Breast epithelium (tissue), 3 donors: Measurements from ENCODE around the gene CTH. TPM values are rescaled to one million over a fixed set of nuclear protein-coding genes. Genes with fewer than 3 reads are reported as not detected.

Source experiments
- total RNA-seq, 3 donors: library from RNA; depleted of rRNA; stranded (reverse); fragments of >200 nt; gene quantifications; one replicate each; pipeline ENCODE4 v1.1.0, GENCODE V29; 2016

The CTH gene
- total RNA-seq, 3 donors from 2014 or later, result 4.9 to 11.7 (median 5.3) TPM

Other genes starting within 250 kb of the CTH start
- 10 to 100 TPM; 13.9 to 22.1 (median 15.4) TPM for gene LRRC40, start 205.7 kb upstream of the CTH start, total RNA-seq
- 100 to 1,000 TPM; 200 to 295 (median 225) TPM for gene SRSF11, start 189.9 kb upstream of the CTH start, total RNA-seq
- 10 to 100 TPM; 20.8 to 29.9 (median 28.5) TPM for gene ANKRD13C, start 56.5 kb upstream of the CTH start, total RNA-seq